HG02571 (cell line): ENCODE measurements around the gene RPL21.
A peak's percentile ranks its signal among the peaks of the same experiment; 100 is the strongest.
"Not testable (repeated sequence)": the region's sequence is repeated elsewhere in the genome, so short reads cannot be mapped to it uniquely, and the experiment has no call there.

ENCODE experiments used
- ATAC-seq: cut with Tn5 transposase; IDR thresholded peaks from one replicate; pipeline ENCODE4 v1.9.1; 2021; ENCODE audit warnings: mild to moderate bottlenecking, moderate library complexity; ENCODE audit not compliant: unreplicated experiment

Gene RPL21

DNA sequence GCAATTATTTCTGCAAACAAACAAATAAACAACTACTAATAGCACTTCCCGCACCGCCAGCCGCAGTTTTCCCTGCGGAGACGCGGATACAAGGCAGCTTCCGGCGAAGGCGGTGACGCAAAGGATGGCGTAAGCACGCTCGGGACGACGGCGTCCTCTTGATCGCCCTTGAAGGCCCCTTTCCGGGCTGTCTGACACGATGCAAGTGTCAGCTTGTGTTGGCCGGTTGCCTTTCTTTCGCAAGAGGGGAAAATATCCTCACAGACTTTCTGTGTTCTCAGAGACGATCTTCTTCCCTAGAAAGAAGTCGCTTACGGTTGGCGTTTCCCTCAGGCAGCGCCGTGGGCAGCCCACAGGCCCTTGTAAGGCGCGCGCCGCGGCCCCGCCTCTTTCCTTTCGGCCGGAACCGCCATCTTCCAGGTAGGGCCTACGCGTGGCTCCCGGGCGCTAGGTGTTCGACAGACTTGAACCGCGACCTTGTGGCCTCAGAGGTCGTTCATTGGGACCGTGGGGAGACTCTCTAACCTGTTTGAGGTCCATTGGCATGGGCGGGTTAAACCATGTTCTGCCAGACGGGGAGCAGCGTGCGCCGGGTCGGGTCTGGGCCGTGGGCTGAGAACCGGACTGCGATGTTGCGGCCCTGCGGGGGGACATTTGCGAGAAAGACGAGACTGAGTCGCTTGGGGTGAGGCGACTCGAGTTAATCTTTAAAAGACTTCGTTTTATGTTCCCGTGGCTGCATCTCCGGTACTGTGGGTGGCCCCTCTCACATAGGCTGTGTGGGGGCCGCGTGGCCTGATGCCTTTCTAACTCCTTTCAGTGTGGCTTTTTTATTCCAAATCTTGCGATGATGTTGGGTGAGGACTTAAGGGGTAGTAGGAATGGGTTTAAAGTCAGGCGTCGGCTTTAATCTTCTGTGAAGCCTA lies at the start of gene RPL21:
Gene RPL21 (plus strand): TSS at position 393 of the 926 bp plus-strand sequence. CDS start 2,219 bp downstream, outside the sequence.
- peak; percentile 87 for ATAC-seq

GRCh38 chr13:27201661-27202060 lies 49.7 kb upstream of the RPL21 start:
- ATAC-seq = no peak

DNA sequence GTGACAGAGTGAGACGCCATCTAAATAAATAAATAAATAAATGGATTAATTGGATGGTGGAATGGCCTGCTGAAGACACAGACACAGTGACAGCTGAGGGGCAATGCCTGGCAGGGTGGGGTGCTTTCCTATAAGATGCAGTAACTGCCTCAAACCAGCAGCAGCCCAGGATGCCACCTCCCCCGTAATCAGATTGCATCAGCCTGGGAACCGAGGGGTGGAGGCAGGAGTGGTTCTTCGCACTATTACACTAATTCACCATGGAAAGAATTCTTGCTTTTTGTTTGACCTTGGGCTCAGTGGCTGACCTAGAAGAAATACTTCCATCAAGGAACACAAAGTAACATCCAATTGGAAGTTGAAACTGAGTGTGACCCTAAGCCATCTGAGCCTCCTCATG lies 48.2 kb upstream of the RPL21 start:
- ATAC-seq = no peak

- no peak for ATAC-seq
Observed at GRCh38 chr13:27203854-27204253, 47.5 kb upstream of the RPL21 start.

DNA sequence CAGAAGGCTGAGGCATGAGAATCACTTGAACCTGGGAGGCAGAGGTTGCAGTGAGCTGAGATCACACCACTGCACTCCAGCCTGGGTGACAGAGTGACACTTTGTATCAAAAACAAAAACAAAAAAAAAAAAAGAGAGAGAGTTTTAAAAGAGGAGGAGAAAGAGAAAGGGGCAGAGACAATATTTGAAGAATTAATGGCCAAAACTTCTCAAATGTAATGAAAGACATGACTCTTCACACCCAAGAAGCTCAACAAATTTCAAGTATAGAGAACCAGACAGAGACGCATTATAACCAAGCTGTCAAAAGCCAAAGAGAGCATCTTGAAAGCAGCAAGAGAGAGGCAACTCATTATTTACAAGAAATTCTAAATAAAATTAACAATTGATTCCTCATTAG lies 42.8 kb upstream of the RPL21 start:
- no peak for ATAC-seq

DNA sequence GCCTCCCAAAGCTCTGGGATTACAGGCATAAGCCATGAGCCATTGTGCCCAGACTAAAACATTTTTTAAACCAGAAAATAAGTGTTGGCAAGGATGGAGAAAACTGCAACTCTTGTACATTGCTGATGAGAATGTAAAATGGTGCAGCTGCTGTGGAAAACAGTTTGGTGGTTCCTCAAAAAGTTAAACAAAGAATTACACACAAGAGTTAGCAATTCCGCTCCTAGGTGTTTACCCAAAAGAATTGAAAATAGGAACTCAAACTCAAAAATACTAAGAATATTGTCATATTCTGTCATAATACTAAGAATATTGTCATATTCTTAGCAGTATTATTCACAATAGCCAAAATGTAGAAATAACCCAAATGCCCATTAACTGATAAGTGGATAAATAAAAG lies 40.1 kb upstream of the RPL21 start:
- ATAC-seq = no peak

- no peak for ATAC-seq
Observed at GRCh38 chr13:27211771-27212364, 39.5 kb upstream of the RPL21 start.

DNA sequence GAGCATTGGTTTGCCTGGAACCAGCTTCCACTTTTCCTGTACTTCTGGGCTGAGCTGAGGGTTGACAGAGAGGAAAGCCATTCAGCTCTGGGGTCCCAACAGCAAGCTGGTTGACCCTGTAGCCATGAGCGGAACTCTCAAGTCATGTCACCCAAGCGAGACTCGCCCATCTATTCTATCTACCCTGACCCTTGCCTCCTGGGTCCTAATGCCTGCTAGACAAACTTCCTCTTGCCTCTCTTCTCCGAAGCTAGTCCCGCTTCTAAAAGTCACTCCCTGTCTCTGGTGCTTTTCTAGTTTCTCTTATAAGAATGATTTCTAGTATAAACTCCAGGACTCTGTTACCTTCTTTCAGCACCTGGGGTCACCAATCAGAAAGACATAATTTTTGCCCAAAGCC lies 38.0 kb upstream of the RPL21 start:
- not testable (repeated sequence) for ATAC-seq

GRCh38 chr13:27217791-27218190 lies 33.6 kb upstream of the RPL21 start:
- not testable (repeated sequence) for ATAC-seq

GRCh38 chr13:27218861-27219260 lies 32.5 kb upstream of the RPL21 start:
- ATAC-seq = not testable (repeated sequence)

- no peak for ATAC-seq
Observed at GRCh38 chr13:27219611-27220010, 31.7 kb upstream of the RPL21 start.

DNA sequence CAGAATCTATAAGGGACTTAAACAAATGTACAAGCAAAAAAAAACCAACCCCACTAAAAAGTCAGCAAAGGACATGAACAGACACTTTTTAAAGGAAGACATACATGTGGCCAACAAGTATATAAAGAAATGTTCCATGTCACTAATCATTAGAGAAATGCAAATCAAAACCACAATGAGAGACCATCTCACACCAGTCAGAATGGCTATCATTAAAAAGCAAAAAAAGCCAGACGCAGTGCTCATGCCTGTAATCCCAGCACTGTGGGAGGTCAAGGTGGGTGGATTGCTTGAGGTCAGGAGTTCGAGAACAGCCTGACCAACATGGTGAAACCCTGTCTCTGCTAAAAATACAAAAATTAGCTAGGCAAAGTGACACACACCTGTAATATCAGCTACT lies 29.3 kb upstream of the RPL21 start:
- not testable (repeated sequence) for ATAC-seq

DNA sequence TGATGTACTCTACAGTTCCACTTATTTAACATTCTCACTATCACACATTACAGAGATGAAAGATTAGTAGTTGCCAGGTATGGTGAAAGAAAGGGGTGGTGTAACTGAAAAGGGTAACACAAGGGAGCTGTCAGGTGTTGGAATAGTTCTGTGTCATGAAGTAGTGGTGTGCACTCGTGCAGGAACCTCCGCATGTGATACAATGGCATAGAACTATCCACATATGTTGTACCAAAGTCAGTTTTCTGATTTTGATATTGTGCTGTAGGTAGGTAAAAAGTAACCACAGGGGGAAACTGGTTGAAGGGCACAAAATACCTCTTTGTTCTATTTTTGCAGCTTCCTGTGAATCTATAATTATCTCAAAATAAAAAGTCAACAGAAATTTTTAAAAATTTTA lies 24.4 kb upstream of the RPL21 start:
- ATAC-seq = no peak

DNA sequence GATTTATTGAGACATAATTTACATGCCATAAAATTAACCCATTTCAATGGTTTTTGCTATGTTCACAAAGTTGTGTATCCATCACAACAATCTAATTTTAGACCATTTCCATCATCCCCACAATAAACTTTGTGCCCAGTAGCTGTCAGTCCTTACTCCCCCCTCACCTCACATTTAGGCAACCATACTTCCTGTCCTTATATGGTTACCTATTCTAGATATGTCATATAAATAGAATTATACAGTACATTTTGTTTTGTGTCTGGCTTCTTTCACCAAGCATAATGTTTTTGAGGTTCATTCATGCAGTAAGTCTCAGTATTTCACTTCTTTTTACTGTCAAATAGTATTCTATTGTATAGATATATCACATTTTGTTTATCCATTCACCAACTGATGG lies 23.2 kb upstream of the RPL21 start:
- ATAC-seq = no peak

- no peak for ATAC-seq
Observed at GRCh38 chr13:27229642-27230041, 21.7 kb upstream of the RPL21 start.

GRCh38 chr13:27233964-27234363 lies 17.4 kb upstream of the RPL21 start:
- ATAC-seq = no peak

GRCh38 chr13:27236478-27236877 lies 14.9 kb upstream of the RPL21 start:
- ATAC-seq = no peak

GRCh38 chr13:27242702-27243101 lies 8.7 kb upstream of the RPL21 start:
- no peak for ATAC-seq

GRCh38 chr13:27245610-27246009 lies 5.7 kb upstream of the RPL21 start:
- ATAC-seq = no peak

GRCh38 chr13:27250833-27251165 lies 559 bp upstream of the RPL21 start:
- peak; percentile 10 for ATAC-seq

GRCh38 chr13:27252467-27252866 lies 1.1 kb downstream of the RPL21 start:
- ATAC-seq = no peak

DNA sequence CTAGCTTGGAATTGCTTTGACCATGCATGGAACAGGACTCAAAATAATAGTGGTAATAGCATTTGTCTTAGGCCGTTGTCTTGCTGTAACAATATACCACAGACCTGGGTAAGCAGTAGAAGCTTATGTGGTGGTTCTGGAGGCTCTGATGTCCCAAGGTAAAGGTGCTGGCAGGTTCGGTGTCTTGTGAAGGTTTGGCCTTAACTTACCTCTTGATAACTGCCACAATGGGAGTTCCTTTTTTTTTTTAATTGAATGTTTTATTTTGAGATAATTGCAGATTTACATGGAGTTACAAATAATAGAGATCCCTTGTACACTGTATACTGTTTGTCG lies 5.8 kb downstream of the RPL21 start:
- ATAC-seq = no peak
